Neural cell (in vitro differentiated cells): ENCODE measurements around the gene KLLN.

Experiments
- CTCF ChIP-seq: fragments of 450-650 bp; IDR thresholded peaks from 2 replicates; pipeline ENCODE4 v1.5.1; 2014; ENCODE audit warnings: antibody characterized with exemption, mild to moderate bottlenecking, moderate library complexity; ENCODE audit not compliant: poor library complexity, severe bottlenecking
- EP300 ChIP-seq: fragments of 450-650 bp; conservative IDR thresholded peaks from 2 replicates; pipeline ENCODE4 v1.6.1; 2014; ENCODE audit warnings: antibody characterized with exemption, mild to moderate bottlenecking, moderate library complexity; ENCODE audit not compliant: poor library complexity, severe bottlenecking

GRCh38 chr10:87880336-87880735, 17.0 kb upstream of the KLLN start:
- TF ChIP-seq CTCF (no peak), EP300 (no peak)
